Stimulated activated CD8-positive, alpha-beta memory T cell treated with anti-CD3 and anti-CD28 coated beads, Interleukin-12 subunit alpha, Interleukin-12 subunit beta, amount 100 ng/mL, for 1 hour (primary cell): ENCODE data around the gene NSD1.
"Not testable (repeated sequence)": the region's sequence is repeated elsewhere in the genome, so short reads cannot be mapped to it uniquely, and the experiment has no call there.

Experiments used
- DNase-seq: peaks from one replicate; pipeline ENCODE4 v3.0.0-alpha.2; 2020; ENCODE audit warnings: low read depth

Gene NSD1

GRCh38 chr5:177231479-177232250 lies 98.1 kb downstream of the NSD1 start:
- DNase-seq = no peak

GRCh38 chr5:177232358-177232757 lies 98.8 kb downstream of the NSD1 start:
- no peak for DNase-seq

- DNase-seq = no peak
Observed at GRCh38 chr5:177232761-177233160, 99.2 kb downstream of the NSD1 start.

DNA sequence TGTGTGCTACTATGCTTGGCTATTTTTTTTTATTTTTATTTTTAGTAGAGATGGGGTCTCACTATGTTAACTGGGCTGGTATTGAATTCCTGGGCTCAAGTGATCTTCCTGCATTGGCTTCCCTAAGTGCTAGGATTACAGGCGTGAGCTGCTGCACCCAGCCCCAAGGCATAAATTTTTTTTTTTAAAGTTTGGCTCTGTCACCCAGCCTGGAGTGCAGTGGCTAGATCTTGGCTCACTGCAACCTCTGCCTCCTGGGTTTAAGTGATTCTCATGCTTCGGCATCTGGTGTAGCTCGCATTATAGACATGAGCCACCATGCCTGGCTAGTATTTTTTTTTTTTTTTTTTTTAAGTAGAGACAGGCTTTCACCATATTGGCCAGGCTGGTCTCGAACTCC lies 99.6 kb downstream of the NSD1 start:
- DNase-seq = no peak

DNA sequence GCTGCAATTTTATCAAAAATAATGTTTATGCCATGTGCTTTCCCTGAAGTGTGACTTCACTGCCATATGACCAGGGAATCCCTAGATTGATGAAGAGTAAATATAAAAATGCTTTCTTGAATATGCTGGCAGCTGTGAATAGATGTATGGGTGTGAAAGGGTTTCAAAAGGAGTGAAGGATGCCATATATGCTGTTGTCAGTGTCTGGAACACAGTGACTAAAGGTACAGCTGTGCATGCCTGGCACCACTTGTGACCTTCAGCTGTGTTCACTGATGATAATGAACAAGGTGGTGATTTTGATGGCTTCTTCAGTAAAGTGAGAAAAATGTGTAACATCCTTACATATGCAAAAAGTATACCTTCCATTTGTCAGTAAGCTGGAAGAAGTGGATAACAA lies 100.2 kb downstream of the NSD1 start:
- DNase-seq = no peak

DNA sequence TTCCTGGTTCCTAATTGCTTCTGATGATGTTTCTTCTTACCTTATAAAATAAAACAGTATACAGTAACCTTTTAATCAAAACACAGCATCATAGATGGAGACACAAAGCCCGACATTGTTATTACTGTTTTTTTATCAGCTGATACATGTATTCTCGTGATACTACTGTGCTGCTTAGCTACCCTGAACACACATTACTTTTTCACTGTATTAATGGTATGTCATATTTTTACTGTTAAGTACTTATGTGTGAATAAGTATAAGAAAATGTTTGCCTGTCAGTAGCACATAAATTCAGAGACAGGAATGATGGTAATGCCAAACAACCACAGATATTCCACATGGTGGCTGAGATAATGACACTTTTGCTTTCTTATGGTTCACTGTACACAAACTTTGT lies 101.3 kb downstream of the NSD1 start:
- DNase-seq = no peak

DNA sequence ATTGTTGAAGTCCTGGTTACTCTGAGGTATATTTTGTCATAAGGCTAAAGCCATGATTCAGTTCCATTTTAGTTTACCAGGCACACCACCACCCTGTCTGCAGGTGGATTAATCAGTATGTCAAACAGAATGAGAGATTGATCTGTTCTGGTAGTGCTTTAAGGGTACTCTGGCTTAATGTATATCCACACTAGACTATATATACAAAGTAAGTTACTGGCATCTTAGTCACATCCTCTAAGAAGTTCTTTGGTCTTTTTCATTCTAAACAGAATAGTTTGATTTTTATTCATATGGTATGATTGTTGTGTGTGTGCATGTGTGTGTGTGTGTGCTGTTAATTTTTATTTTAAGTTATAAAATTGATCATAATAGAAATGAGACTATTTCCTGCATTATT lies 108.2 kb downstream of the NSD1 start:
- DNase-seq = no peak

- no peak for DNase-seq
Observed at GRCh38 chr5:177242304-177242703, 108.7 kb downstream of the NSD1 start.

- DNase-seq = no peak
Observed at GRCh38 chr5:177249761-177250537, 116.4 kb downstream of the NSD1 start.

DNA sequence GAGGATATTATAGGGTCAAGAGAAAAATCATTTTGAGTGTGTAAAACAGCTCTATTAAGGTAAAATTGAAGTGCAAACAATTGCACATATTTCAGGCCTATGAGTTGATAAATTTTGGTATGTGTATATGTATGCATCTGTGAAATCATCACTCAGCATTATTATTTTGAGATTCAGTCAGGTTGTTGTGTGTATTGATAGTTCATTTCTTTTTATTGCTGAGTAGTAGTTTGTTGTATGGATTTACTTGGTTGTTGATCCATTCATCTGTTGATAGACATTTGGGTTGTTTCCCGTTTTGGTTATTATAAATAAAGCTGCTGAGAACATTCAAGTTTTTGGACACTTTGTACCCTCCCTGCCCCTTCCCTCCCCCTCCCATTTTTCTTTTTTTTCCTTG lies 119.7 kb downstream of the NSD1 start:
- DNase-seq = no peak

DNA sequence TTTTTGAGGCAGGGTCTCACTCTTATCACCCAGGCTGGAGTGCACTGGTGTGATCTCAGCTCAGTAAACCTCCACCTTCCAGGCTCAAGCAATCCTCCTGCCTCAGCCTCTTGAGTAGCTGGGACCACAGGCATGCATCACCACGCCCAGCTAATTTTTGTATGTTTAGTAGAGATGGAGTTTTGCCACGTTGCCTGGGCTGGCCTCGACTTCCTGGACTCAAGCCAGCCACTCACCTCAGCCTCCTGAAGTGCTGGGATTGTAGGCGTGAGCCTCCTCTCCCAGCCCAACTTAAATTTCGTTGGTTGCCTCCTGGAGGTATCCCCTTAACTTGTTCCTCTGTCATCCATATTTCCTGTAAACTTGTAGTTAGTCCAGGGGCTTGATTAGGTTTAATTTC lies 122.7 kb downstream of the NSD1 start:
- no peak for DNase-seq

- not testable (repeated sequence) for DNase-seq
Observed at GRCh38 chr5:177258711-177259110, 125.1 kb downstream of the NSD1 start.

GRCh38 chr5:177260961-177261360 lies 127.4 kb downstream of the NSD1 start:
- DNase-seq = no peak

- no peak for DNase-seq
Observed at GRCh38 chr5:177261510-177261909, 127.9 kb downstream of the NSD1 start.

DNA sequence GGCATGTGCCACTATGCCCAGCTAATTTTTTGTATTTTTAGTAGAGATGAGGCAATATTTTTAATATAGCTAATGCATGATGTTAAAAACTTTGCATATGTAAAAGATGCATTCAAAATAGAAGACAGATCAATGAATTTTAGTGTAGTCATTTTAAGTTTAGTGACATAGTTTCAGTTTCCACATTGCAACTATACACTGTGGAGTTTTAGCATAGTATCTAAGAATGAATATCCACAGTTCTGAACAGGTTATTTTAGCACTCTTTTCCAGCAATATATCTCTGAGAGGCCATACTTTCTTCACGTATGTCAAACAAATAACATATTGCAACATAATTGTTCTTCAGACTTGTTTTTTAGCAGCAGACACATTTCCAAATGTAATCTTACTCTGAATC lies 130.6 kb downstream of the NSD1 start:
- DNase-seq = no peak

DNA sequence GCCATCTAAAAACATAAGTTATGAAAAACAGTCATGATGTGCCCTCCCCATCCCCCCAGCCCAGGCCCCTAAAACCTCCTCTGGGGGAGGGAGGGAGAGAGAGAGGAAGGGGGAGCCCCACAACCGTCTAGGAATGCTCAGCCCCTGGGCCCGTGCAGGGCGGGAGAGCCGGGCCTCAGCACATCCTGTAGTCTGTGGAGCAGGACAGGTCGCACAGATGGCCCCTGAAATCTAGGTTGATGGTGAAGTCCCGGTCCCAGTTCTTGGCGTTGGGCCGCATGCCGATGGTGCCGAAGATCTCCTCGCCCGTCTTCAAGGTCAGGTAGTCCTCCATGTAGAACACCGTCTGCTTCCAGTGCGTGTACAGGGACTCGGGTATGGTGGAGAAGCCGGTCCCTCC lies 131.8 kb downstream of the NSD1 start:
- no peak for DNase-seq

DNA sequence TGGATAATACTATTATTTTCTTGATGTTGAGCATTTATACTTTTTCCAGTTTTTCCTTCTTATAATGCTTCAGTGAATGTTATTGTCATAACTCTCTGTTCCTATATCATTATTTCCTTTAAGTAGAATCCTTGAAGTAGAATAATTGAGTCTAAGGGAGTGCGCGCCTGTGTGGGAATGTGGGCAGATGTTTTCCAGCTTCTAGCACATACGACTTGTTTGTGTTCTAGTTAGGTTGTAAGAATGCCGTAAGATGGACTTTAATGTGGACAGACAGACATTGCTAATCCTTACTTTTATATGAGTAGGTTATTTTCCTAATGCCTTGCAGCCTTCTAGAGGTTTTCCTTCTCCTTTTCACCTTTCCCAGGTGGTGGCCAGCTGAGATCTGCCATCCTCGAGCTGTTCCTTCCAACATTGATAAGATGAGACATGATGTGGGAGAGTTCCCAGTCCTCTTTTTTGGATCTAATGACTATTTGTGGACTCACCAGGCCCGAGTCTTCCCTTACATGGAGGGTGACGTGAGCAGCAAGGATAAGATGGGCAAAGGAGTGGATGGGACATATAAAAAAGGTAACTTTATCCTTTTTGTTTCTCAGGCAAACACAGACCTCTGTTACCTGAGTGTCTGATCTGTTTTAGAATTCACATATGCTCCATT lies 135.8 kb downstream of the NSD1 start:
- no peak for DNase-seq

GRCh38 chr5:177269976-177270375 lies 136.4 kb downstream of the NSD1 start:
- DNase-seq = no peak

GRCh38 chr5:177270653-177271052 lies 137.1 kb downstream of the NSD1 start:
- DNase-seq = no peak

- DNase-seq = no peak
Observed at GRCh38 chr5:177271113-177271512, 137.5 kb downstream of the NSD1 start.

- DNase-seq = no peak
Observed at GRCh38 chr5:177275883-177276282, 142.3 kb downstream of the NSD1 start.

- DNase-seq = no peak
Observed at GRCh38 chr5:177276886-177277285, 143.3 kb downstream of the NSD1 start.

DNA sequence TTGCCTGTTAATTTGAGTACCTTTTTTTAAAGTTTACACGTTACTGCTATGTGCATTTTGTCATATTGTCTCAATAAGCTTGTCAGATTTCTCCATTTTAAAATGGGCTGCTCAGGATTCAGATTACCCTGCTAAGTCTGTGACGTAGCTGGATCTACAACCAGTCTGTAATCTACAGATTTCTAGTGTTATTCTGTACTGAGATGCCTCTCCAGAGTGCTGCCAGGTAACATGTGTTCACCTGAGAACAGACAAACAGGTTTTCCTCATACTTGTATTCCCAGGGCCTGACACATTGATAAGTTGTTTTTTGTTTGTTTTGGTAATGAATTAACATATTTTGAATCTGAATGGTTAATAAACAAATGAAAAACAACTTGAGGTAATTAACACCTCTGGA lies 154.6 kb downstream of the NSD1 start:
- no peak for DNase-seq
